K562 (cell line): ENCODE measurements around the gene NCAPG2. TPM values are rescaled to one million over a fixed set of nuclear protein-coding genes. Genes with fewer than 3 reads are reported as not detected.

Experiments used
- ATAC-seq: fragments of 200-7000 bp; cut with Tn5 transposase; 3 replicates; pipeline ENCODE4 v1.9.1; 2020; ENCODE audit warnings: moderate library complexity
- BruUV-seq: library from RNA; stranded (reverse); fragments of 400-500 nt; replicated peaks from 2 replicates; lab custom pipeline; 2021; lab: Mats Ljungman, UMichigan
- CTCF ChIA-PET: fragments of 300-600 bp; formaldehyde crosslinking; extraction: SDS; loops from one replicate; lab custom pipeline; 2021; ENCODE audit warnings: low intra/inter-chr PET ratio; lab: Yijun Ruan, JAX
- POLR2A ChIA-PET: fragments of 300-600, 350-650 bp; sonication (Branson Sonifier 250); formaldehyde crosslinking; extraction: SDS; loops from one replicate; lab custom pipeline; 2021; ENCODE audit warnings: antibody characterized with exemption, inconsistent platforms; lab: Yijun Ruan, JAX
- DNase-seq, 4 experiments: peaks; one replicate each; pipeline versions ENCODE4 v3.0.0 to v3.0.0-alpha.2; 2011 to 2018; ENCODE audit warnings: low spot score in 3 of 4, mixed read lengths in 3 of 4; ENCODE audit errors: extremely low read depth in 1 of 4
- FAIRE-seq: peaks from 2 replicates; lab custom pipeline; 2011; peaks lifted over from hg19 to GRCh38; lab: Jason Lieb, UNC
- H2AFZ ChIP-seq: 2 replicates; pipeline ENCODE4 v1.6.0; 2011; ENCODE audit warnings: low read depth, low read length, control low read depth, inconsistent platforms
- H3K27ac ChIP-seq: fragments of 200-600 bp; 3 replicates; pipeline ENCODE4 v1.8.0; 2011; ENCODE audit warnings: low read depth, mild to moderate bottlenecking, control low read depth, inconsistent platforms, low read length, moderate library complexity, mixed read lengths; ENCODE audit errors: extremely low read depth
- H3K27me3 ChIP-seq, 2 experiments: fragments of 300-600 bp in 1 of 2; 2 replicates in 1 of 2; 3 replicates in 1 of 2; pipeline versions ENCODE4 v1.6.0 to v1.8.0; 2011; ENCODE audit warnings: inconsistent platforms in 2 of 2, low read length in 2 of 2, mild to moderate bottlenecking in 1 of 2, mixed read lengths in 1 of 2, moderate library complexity in 1 of 2; ENCODE audit not compliant: control insufficient read depth in 2 of 2, insufficient read depth in 2 of 2
- H3K36me3 ChIP-seq: fragments of 300-600 bp; 3 replicates; pipeline ENCODE4 v1.8.0; 2011; ENCODE audit warnings: mild to moderate bottlenecking, low read length, inconsistent platforms; ENCODE audit not compliant: control insufficient read depth, insufficient read depth
- H3K4me1 ChIP-seq, 2 experiments: fragments of 200-600 bp in 1 of 2; replicated peaks in 1 of 2; 2 replicates in 1 of 2; 3 replicates in 1 of 2; pipeline versions ENCODE4 v1.5.1 to v1.8.0; 2011; ENCODE audit warnings: inconsistent platforms in 2 of 2, low read length in 2 of 2, mild to moderate bottlenecking in 1 of 2, mixed read lengths in 1 of 2, moderate library complexity in 1 of 2; ENCODE audit not compliant: control insufficient read depth in 2 of 2, insufficient read depth in 2 of 2
- H3K4me2 ChIP-seq: 2 replicates; pipeline ENCODE4 v1.6.1; 2011; ENCODE audit warnings: low read length, control low read depth, inconsistent platforms, mixed read lengths; ENCODE audit not compliant: insufficient read depth
- H3K4me3 ChIP-seq: fragments of 200-600 bp; sonication (generic), shearing (Covaris generic); 2 replicates; pipeline ENCODE4 v1.5.1; 2016; ENCODE audit warnings: control low read depth, inconsistent platforms
- H3K79me2 ChIP-seq: fragments of 200-600 bp; 3 replicates; pipeline ENCODE4 v1.8.0; 2011; ENCODE audit warnings: low read length, inconsistent platforms; ENCODE audit not compliant: control insufficient read depth, insufficient read depth
- H3K9ac ChIP-seq, 2 experiments: 2 replicates each; pipeline versions ENCODE4 v1.6.0 to v1.6.1; 2011; ENCODE audit warnings: low read depth in 2 of 2, low read length in 2 of 2, control low read depth in 1 of 2, inconsistent platforms in 1 of 2, mild to moderate bottlenecking in 1 of 2, mixed read lengths in 1 of 2; ENCODE audit not compliant: insufficient read depth in 1 of 2
- H3K9me1 ChIP-seq: one replicate; pipeline ENCODE4 v1.6.0; 2011; ENCODE audit warnings: inconsistent platforms, mild to moderate bottlenecking, low read length, moderate library complexity; ENCODE audit not compliant: control insufficient read depth, insufficient read depth
- H3K9me3 ChIP-seq: replicated peaks from 2 replicates; pipeline ENCODE4 v1.5.1; 2011; ENCODE audit warnings: low read depth, low read length, inconsistent platforms; ENCODE audit not compliant: control insufficient read depth, insufficient read depth
- H4K20me1 ChIP-seq: replicated peaks from 2 replicates; pipeline ENCODE4 v1.6.1; 2011; ENCODE audit warnings: low read length, inconsistent platforms, mixed read lengths; ENCODE audit not compliant: control insufficient read depth, insufficient read depth
- KAT7 ChIP-seq: sonication (generic); formaldehyde crosslinking; IDR thresholded peaks from 2 replicates; pipeline ENCODE4 v1.8.0; 2022; ENCODE audit warnings: missing genetic modification reagents, mild to moderate bottlenecking, borderline replicate concordance
- KLF1 ChIP-seq: fragments of 450-650 bp; IDR thresholded peaks from 2 replicates; pipeline ENCODE4 v1.6.1; 2016; ENCODE audit warnings: missing genetic modification characterization, missing compliant biosample characterization
- PCBP2 ChIP-seq: fragments of 200-400 bp; formaldehyde crosslinking; IDR thresholded peaks from 2 replicates; pipeline ENCODE4 v1.6.1; 2018; ENCODE audit warnings: low read length, low read depth, mild to moderate bottlenecking, moderate library complexity; ENCODE audit not compliant: poor library complexity, severe bottlenecking
- ZBTB7A ChIP-seq: IDR thresholded peaks from 2 replicates; pipeline ENCODE4 v1.6.1; 2011; ENCODE audit warnings: low read depth, mild to moderate bottlenecking, low read length, moderate library complexity, borderline replicate concordance; ENCODE audit not compliant: control insufficient read depth
- ZNF57 ChIP-seq: fragments of 450-650 bp; formaldehyde crosslinking; IDR thresholded peaks from 2 replicates; pipeline ENCODE4 v1.4.0; 2020; ENCODE audit warnings: mild to moderate bottlenecking, moderate library complexity
- ZNF707 ChIP-seq: fragments of 250-450 bp; sonication (Bioruptor Pico); conservative IDR thresholded peaks from 2 replicates; pipeline ENCODE4 v1.8.0; 2022; ENCODE audit warnings: inconsistent platforms, mild to moderate bottlenecking, moderate library complexity
- WGBS: fragments of 100-300 bp; shearing (Covaris generic); methylation state at CpG from one replicate; pipeline ENCODE4 v1.1.6; 2016; ENCODE audit warnings: low coverage, mixed read lengths; ENCODE audit not compliant: insufficient coverage; ENCODE audit errors: missing lambda C conversion rate; 5-methylcytosine and 5-hydroxymethylcytosine counted together
- in situ Hi-C: fragments of 300-500 bp; cut with MboI; formaldehyde crosslinking; loops from 4 replicates; pipeline ENCODE4 v1.15.0; 2018; ENCODE audit warnings: inconsistent platforms, mixed read lengths
- intact Hi-C: fragments of 100-400 bp; cut with micrococcal nuclease; formaldehyde crosslinking; loops from 2 replicates; pipeline ENCODE4 v1.14.2; 2022
- polyA plus RNA-seq, 8 experiments: library from polyadenylated mRNA; depleted of rRNA in 4 of 8; stranded (reverse) in 5 of 8; unstranded in 3 of 8; fragments of >200 nt; fragmentation: Nextera tagmentation in 2 of 8; fragmentation: Illumina TruSeq in 1 of 8; extraction: Ambion mirVana in 2 of 8; extraction: Trizol in 1 of 8; gene quantifications; 2 replicates each; pipeline versions ENCODE4 v1.2.1 to v1.2.3, GENCODE V29; 2011 to 2014; ENCODE audit warnings: inconsistent platforms in 1 of 8, missing spikeins in 1 of 8
- total RNA-seq, 7 experiments: library from RNA; depleted of rRNA in 6 of 7; stranded (reverse); fragments of >200 nt in 6 of 7; fragmentation: Illumina TruSeq in 2 of 7; extraction: Trizol in 2 of 7; gene quantifications; 2 replicates each; pipeline versions ENCODE4 v1.2.1 to v1.2.3, GENCODE V29; 2011 to 2021; ENCODE audit warnings: low replicate concordance in 1 of 7

NCAPG2 gene
- total and polyA plus RNA-seq, 9 of the 15 experiments (the other 6 are each of a cell fraction or from before 2014, with no cell fraction given): 21.5 to 127 (median 86.1) TPM

- DNase-seq (no peak), ATAC-seq (no peak), FAIRE-seq (no peak)
- no peaks in the 10 kb centered on the region for H3K9me3 ChIP-seq
- peaks cover 3 to 22% of the 10 kb centered on the region in 2 experiments; a peak in 3 of 5 replicates for H3K4me1 ChIP-seq
- no peak overlapping the region for H3K4me2 ChIP-seq
- H3K9ac ChIP-seq: no peak overlapping the region
- no peak for TF ChIP-seq ZNF57 (CRISPR knock-in tag)
- peak; percentile 9; the same call in 1 of the 2 replicates for TF ChIP-seq ZBTB7A
- no peak for TF ChIP-seq ZNF707 (CRISPR knock-in tag)
- TF ChIP-seq KAT7 (CRISPR knock-in tag): no peak
- no peak for TF ChIP-seq KLF1 (tag)
- no peak for TF ChIP-seq PCBP2
- no peak overlapping the region for H3K4me3 ChIP-seq
- no peak overlapping the region for H3K27ac ChIP-seq
- no peak overlapping the region for H2AFZ ChIP-seq
- intact Hi-C loops: loop anchor here (2.0 kb wide), 1 partner anchor 388 kb away; no protein-coding TSS in a partner anchor
- no peaks in the 10 kb centered on the region for H3K36me3 ChIP-seq
- in situ Hi-C loops: no loop called here
- H4K20me1 ChIP-seq: peaks cover 10% of the 10 kb centered on the region
- peaks cover 50 to 68% of the 10 kb centered on the region in 2 experiments for H3K27me3 ChIP-seq
- 23% methylated on average over 49 of the region's 63 CpGs for WGBS
- ChIA-PET CTCF (no interaction called here), POLR2A (interaction anchor here (0.7 kb wide), 1 partner anchor 140 kb away, joined by 3 read pairs; no protein-coding TSS in a partner anchor)
- H3K79me2 ChIP-seq: no peaks in the 10 kb centered on the region
- H3K9me1 ChIP-seq: no peaks in the 10 kb centered on the region
- no TSS peak for BruUV-seq
Measured at GRCh38 chr7:158586499-158587161, 118.0 kb downstream of the NCAPG2 start.
